Neural crest cell (in vitro differentiated cells): ENCODE results near the gene SIRPB2. TPM values are rescaled to one million over a fixed set of nuclear protein-coding genes. Genes with fewer than 3 reads are reported as not detected.

Experiments used
- DNase-seq: peaks from one replicate; pipeline ENCODE4 v3.0.0; 2021; ENCODE audit warnings: low read depth, mixed read lengths, low spot score
- H3K27ac Mint-ChIP-seq: one replicate; pipeline ENCODE4 v1.8.0; 2021; ENCODE audit warnings: mild to moderate bottlenecking, mixed read lengths; ENCODE audit not compliant: unreplicated experiment
- H3K27me3 Mint-ChIP-seq: 2 replicates; pipeline ENCODE4 v1.8.0; 2021; ENCODE audit warnings: low read depth, mild to moderate bottlenecking, mixed read lengths
- H3K36me3 Mint-ChIP-seq: 2 replicates; pipeline ENCODE4 v1.8.0; 2021; ENCODE audit warnings: low read depth, mild to moderate bottlenecking, mixed read lengths
- H3K4me1 Mint-ChIP-seq: 2 replicates; pipeline ENCODE4 v1.8.0; 2021; ENCODE audit warnings: mixed read lengths
- H3K4me3 Mint-ChIP-seq: one replicate; pipeline ENCODE4 v1.8.0; 2021; ENCODE audit warnings: mild to moderate bottlenecking, mixed read lengths
- H3K9me3 Mint-ChIP-seq: 2 replicates; pipeline ENCODE4 v1.8.0; 2021; ENCODE audit warnings: mixed read lengths
- total RNA-seq: library from RNA; stranded (reverse); gene quantifications from 2 replicates; pipeline ENCODE4 v1.2.1, GENCODE V29; 2021
- TF ChIP-seq, protein P1 (sequence below): fragments of 200-600 bp; sonication (generic); conservative IDR thresholded peaks from 2 replicates; pipeline ENCODE4 v1.5.0; 2021; ENCODE audit warnings: antibody characterized with exemption, mild to moderate bottlenecking

The SIRPB2 gene
- total RNA-seq, 1 donor from 2014 or later: not detected

DNA sequence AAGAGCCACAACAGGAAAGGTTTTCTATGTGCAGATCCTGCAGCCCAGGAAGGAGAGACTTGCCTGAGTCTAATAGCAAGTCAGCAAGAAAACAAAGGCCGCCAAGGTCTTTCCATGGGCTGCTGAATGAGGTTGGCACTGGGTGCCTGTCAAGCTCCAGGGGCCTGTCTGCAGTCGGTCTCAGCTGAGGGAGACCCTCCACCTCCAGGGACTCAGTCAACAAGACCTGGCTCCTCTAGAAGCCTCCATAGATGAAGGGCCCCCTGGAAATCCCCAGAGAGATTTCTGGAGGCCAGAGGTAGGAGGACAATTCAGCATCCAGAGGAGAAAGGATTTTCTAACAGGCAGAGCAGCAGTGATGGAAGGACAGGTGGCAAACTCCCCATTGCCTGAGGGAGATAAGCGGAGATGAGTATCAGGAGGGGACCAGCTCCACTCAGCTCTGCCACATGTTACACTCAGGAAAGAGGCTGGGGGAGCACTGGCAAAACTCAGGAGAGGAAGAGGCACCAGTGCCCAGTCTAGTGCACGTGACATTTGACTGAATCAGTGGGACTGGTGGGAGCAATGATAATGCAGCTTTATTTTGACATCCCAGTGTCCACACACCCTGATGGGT lies 64.9 kb downstream of the SIRPB2 start:
- no peak for DNase-seq
- H3K36me3 Mint-ChIP-seq: no peaks in the 10 kb centered on the region
- TF ChIP-seq, protein P1, sequence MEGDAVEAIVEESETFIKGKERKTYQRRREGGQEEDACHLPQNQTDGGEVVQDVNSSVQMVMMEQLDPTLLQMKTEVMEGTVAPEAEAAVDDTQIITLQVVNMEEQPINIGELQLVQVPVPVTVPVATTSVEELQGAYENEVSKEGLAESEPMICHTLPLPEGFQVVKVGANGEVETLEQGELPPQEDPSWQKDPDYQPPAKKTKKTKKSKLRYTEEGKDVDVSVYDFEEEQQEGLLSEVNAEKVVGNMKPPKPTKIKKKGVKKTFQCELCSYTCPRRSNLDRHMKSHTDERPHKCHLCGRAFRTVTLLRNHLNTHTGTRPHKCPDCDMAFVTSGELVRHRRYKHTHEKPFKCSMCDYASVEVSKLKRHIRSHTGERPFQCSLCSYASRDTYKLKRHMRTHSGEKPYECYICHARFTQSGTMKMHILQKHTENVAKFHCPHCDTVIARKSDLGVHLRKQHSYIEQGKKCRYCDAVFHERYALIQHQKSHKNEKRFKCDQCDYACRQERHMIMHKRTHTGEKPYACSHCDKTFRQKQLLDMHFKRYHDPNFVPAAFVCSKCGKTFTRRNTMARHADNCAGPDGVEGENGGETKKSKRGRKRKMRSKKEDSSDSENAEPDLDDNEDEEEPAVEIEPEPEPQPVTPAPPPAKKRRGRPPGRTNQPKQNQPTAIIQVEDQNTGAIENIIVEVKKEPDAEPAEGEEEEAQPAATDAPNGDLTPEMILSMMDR: no peak
- no peaks in the 10 kb centered on the region for H3K27me3 Mint-ChIP-seq
- no peak overlapping the region for H3K27ac Mint-ChIP-seq
- no peaks in the 10 kb centered on the region for H3K9me3 Mint-ChIP-seq
- peaks cover 21% of the 10 kb centered on the region for H3K4me1 Mint-ChIP-seq
- no peak overlapping the region for H3K4me3 Mint-ChIP-seq

Other genes starting within 250 kb of the SIRPB2 start
- 3.0 and 3.3 TPM in 2 replicates for gene SNPH, start 225.1 kb downstream of the SIRPB2 start, total RNA-seq
- gene SDCBP2, start 162.3 kb downstream of the SIRPB2 start, total RNA-seq: 1.6 and 2.4 TPM in 2 replicates
- 176 and 185 TPM in 2 replicates for gene FKBP1A, start 98.4 kb downstream of the SIRPB2 start, total RNA-seq
- 93.9 and 97.7 TPM in 2 replicates for gene NSFL1C, start 24.6 kb downstream of the SIRPB2 start, total RNA-seq
- not detected in 2 replicates for gene SIRPD, start 66.3 kb upstream of the SIRPB2 start, total RNA-seq
- gene SIRPB1, start 128.6 kb upstream of the SIRPB2 start, total RNA-seq: 0.77 and 1.5 TPM in 2 replicates
- gene SIRPG, start 166.4 kb upstream of the SIRPB2 start, total RNA-seq: not detected in 2 replicates